ENCODE results near the gene ST3GAL2.

The ST3GAL2 gene, protein sequence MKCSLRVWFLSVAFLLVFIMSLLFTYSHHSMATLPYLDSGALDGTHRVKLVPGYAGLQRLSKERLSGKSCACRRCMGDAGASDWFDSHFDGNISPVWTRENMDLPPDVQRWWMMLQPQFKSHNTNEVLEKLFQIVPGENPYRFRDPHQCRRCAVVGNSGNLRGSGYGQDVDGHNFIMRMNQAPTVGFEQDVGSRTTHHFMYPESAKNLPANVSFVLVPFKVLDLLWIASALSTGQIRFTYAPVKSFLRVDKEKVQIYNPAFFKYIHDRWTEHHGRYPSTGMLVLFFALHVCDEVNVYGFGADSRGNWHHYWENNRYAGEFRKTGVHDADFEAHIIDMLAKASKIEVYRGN

DNA sequence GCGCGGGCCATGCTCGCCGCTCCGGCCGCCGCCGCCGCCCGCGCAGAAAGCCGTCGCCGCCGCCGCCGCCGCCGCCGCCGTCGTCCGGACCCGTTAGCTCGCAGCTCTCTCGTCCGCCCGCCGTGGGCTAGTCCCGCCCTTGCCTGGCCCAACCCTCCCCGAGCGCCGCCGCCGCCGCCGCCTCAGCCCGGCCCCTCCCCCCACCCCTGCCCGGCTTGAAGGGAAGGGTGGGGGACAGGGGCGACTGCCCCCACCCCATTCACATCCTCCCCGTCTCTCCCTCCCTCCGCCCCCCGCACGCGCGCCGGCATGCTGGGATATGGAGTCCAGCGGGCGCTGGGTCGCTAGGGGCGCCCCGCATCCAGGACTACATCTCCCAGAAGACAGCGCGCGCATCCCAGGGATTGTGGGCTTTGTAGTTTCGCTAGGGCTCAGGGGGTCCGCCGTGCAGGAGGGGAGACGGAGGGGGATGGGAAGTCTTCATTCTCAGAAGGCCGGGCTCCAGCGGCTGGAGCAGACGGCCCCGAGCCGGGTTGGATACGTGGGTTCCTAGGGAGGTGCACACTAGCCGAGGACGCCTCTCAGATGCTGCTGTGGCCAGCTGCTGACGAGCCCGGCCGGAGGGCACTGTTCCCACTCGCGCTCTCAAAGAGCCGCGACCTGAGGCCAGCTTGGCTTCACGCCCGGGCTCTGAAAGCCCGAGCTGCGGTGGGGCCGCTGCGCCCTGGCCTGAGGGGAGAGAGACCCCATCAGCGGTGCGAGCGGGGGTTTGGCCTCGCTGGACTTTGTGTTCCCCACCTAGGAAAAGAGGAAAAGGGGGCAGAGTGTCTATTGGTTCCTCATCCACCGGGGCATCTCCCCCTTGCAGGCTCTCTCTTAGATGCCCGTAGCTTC, at the start of gene ST3GAL2:
Gene ST3GAL2, minus strand, starts transcription at position 132 of the 894 bp plus-strand sequence. CDS start 40,570 bp downstream, outside the sequence.
- in situ Hi-C loops (cut with MboI; ENCODE audit: low sequenced_read_pairs), result no loop called here

DNA sequence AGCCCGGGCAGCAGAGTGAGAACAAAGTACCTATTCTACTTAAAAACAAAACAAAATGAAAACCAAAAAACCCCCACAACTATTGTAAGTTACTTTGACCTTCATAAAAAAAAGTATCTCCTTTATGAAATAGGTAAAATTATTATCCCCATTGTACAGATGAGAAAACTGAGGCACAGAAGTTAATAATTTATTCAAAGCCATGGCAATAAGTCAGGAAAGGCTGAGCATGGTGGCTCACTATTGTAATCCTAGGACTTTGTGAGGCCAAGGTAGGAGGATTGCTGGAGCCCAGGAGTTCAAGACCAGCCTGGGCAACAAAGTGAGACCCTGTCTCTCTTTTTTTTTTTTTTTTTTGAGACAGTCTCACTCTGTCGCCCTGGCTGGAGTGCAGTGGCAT, 46.0 kb upstream of the ST3GAL2 start:
- in situ Hi-C loops (cut with MboI; ENCODE audit: low sequenced_read_pairs), result loop anchor here (25.0 kb wide), 1 partner anchor 98 kb away; no protein-coding TSS in a partner anchor

DNA sequence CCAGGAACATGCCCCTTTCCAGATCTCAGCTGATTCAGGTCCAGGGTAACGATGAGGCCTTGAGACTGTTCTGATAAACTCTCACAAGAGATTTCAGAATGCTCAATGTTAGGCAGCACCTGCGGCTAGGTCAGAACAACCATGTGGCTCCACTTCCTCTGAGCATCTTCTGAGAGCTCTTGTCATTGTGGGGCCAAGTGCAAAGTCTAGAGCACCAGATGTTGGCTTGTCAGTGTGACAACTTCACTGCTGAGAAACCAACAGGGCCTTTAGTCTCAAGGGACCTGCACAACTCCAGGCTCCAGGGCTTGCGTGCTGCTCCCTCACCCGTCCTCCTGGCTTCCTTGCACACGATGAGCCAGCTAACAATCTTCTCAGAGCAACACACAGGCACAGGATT, 44.5 kb upstream of the ST3GAL2 start:
- in situ Hi-C loops (cut with MboI; ENCODE audit: low sequenced_read_pairs), result loop anchor here (25.0 kb wide), 1 partner anchor 96 kb away; no protein-coding TSS in a partner anchor

DNA sequence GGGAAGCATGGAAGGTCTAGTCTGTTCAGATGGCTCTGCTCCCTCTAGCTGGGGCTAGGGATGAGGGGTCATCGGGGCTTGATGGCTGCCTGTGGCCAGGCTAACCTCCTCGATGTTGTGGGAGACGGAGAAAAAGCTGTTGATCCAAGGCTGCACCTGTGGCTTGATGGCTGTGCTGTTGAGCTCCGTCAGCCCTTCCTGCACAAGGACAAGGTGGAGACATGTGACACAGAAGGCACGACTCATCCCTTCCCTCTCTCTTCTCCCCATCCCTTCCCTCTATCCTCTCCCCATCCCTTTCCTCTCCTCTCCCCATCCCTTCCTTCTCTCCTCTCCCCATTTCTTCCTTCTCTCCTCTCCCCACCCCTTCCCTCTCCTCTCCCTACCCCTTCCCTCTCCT, 43.7 kb upstream of the ST3GAL2 start:
- in situ Hi-C loops (cut with MboI; ENCODE audit: low sequenced_read_pairs), result loop anchor here (25.0 kb wide), 1 partner anchor 95 kb away; no protein-coding TSS in a partner anchor

DNA sequence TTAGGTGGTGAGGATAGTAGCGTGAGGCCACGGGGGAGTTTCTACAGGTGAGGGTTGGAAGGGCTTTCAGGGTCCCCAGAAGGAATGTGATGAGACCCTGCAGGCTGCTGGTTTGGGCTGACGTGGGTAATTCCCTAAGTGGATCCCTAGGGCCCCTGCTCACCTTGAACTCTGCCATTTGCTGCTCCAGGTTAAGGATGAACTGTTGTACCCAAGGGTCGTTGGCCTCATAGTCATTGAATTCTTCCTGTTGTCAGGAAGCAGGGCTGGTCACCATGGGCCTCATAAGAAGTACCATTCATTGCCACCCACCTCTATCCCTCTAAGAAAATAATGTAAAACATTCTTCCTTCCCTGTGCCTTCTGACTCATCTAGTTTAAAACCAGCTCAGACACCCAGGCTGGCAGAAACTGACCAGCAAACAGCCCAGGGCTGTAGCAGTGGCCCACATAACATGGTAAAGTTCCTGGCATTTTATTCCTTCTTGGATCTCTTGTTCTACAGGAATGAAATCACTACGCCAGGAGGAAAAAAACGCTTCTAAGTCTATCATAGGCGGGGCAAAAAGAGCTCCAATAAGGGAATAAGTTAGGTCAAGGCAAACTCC, 43.1 kb upstream of the ST3GAL2 start:
- in situ Hi-C loops (cut with MboI; ENCODE audit: low sequenced_read_pairs), result loop anchor here (25.0 kb wide), 1 partner anchor 95 kb away; no protein-coding TSS in a partner anchor

DNA sequence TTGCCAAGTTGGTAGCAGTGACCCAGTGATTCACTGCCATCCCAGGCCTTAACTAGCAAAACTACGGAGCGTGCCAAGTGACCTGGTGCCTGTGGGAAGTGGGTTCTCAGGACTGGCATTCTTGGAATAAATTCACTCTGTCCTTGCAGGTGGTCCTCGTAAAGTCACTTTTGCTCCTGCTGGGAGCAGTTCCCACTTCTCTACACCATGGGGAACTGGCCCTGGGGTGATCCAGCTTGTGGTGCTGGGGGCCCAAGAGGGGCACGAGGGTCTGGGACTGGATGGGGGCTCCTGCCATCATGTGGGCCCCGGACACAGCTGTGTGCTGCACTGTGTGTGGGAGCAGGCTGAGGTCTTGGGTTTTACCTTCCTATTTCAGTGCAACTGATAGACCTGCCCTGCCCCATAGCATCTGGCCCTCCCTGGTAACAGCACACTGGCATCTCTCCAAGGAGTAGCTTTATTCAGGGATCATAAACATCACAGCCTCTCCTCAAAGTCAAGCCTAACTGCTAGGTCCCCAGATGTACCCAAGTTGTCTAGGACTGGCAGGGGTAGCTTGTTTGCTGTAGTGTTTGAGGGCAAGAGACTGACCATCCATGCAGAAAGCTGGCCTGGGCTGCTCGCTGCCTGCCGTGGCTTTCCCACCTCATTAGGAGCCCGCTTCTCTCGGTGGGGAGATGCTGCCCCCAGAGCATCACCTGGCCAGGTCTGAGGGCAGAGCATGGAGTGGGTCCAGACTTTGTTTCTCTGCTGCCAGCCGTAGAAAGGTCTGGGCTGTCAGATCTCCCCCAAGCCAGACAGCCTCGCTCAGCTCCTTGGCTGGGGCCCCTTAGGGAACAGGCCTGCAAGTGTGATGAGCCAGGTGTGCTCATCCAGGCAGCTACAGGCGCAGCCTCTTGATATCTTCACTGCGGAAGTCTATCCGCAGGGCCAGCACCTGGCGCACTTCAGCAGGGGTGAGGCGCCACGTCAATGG, 41.5 kb upstream of the ST3GAL2 start:
- in situ Hi-C loops (cut with MboI; ENCODE audit: low sequenced_read_pairs), result loop anchor here (25.0 kb wide), 1 partner anchor 93 kb away; no protein-coding TSS in a partner anchor

DNA sequence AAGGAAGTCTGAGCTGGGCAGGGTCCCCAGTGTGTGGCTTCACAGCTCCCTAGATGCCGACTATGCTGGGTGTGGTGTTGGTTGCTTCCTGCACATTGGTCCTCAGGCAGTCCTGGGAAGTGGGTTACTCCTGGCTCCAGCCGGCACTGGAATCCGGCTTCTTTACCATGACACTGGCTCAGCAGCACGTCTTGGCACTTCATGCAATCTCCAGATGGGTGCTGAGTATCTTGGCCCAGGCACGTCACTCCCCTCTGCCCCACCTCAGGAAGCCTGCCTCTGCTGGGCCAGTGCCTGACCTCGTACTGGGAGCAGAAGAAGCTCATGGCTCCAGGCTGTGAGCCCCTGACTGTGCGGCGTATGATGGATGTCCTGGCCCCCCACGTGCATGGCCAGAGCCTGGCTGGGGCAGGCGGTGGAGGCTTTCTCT, 40.0 kb upstream of the ST3GAL2 start:
- in situ Hi-C loops (cut with MboI; ENCODE audit: low sequenced_read_pairs), result loop anchor here (25.0 kb wide), 1 partner anchor 92 kb away; no protein-coding TSS in a partner anchor

DNA sequence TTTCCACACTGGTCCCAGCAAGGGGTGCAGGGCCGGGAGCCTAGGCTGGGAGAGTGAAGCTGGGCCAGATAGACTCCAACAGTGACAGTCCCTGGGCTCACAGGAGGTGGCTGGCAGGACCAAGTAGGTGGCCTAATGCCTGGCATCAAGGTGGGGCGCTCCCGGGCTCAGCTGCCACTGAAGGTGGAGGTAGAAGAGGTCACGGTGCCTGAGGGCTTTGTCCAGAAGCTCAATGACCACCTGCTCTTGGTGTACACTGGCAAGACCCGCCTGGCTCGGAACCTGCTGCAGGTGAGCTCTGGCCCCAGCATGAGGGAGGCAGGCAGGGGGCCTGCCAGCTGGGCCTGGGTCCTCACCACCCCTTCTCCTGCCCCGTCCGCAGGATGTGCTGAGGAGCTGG, 39.3 kb upstream of the ST3GAL2 start:
- in situ Hi-C loops (cut with MboI; ENCODE audit: low sequenced_read_pairs), result loop anchor here (25.0 kb wide), 1 partner anchor 91 kb away; no protein-coding TSS in a partner anchor

DNA sequence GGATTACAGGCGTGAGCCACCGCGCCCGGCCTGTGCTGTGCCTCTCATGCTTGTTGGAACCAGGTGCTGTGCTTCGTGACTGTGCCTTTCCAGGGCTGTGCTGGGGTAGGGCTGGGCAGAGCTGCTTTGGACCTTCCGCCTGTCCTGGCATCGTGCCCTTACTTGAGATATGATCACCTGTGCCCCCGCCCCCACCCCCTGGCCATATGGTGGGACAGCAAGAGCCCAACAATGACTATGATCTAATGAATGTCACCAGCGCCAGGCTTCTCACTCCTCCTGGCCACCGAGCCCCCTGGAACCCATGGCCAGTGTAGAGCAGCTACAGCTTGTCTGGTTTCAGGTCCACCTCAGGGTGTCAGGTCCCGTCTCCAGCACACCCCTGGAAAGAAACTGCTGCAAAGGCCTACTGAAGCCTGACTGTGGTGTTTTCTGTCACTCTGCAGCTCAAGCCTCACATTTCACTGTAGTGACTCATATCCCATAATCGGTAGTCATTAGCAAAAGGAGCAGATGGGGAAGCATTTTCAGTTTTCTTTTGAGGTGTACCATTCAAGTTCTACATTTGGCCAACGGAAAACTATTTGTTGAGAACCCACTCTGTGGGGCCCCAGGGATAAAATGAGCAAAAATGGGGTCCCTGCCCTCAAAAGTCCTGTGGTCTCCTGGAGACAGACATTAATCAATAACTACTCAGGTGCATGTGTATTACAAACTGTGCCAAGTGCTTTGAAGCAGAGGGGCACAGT, 37.5 kb upstream of the ST3GAL2 start:
- in situ Hi-C loops (cut with MboI; ENCODE audit: low sequenced_read_pairs), result loop anchor here (25.0 kb wide), 1 partner anchor 89 kb away; no protein-coding TSS in a partner anchor

DNA sequence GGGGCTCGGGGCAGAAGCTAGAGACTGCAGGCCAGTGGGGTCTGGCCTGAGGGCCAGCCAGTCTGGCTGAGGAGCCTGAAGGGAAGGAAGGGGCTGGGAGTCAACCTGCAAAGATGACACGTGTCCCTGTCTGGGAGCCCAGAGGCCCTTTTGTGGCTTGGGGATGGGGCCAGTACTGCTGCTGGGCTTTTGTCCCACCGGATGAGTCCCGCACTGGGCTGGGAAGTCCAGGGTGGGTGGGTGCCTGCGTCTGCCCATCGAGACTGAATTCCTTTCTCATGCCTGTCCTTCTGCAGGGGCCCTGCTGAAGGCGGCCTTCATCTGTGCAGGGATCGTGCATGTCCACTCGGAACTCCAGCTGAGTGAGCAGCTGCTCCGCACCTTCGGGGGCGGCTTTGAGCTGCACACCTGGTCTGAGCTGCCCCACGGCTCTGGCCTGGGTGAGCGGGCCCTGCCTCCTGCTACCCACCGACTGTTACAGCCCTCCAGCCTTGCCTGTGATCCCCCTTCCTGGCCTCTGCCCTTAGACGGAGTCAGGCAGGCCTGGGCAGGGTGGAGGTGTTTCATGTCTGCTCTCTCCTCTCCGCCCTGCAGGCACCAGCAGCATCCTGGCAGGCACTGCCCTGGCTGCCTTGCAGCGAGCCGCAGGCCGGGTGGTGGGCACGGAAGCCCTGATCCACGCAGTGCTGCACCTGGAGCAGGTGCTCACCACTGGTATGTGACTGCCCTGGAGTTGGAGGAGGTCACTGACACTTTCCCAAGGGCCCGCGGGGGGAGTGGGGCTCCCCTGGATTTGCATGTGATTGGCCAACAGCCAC, 36.4 kb upstream of the ST3GAL2 start:
- in situ Hi-C loops (cut with MboI; ENCODE audit: low sequenced_read_pairs), result loop anchor here (25.0 kb wide), 1 partner anchor 88 kb away; no protein-coding TSS in a partner anchor

DNA sequence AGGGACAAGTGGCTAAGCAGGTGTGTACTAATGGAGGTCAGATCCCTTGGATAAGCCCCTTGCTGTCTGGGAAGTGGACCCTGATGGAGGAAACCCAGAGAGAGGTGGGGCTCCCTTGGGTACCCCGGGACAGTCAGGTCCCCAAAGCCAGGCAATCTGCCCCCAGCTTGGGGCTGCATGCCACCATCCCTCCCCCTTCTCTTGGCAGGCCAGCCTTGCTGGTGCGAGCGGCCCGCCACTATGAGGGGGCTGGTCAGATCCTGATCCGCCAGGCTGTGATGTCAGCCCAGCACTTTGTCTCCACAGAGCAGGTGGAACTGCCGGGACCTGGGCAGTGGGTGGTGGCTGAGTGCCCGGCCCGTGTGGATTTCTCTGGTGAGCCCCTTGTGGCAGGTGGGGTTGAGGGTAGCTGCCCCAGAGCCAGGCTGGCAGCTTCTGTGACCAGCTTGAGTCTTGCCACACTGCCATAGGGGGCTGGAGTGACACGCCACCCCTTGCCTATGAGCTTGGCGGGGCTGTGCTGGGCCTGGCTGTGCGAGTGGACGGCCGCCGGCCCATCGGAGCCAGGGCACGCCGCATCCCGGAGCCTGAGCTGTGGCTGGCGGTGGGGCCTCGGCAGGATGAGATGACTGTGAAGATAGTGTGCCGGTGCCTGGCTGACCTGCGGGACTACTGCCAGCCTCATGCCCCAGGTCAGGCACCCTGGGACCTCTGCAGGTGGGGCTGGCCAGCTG, 35.6 kb upstream of the ST3GAL2 start:
- in situ Hi-C loops (cut with MboI; ENCODE audit: low sequenced_read_pairs), result loop anchor here (25.0 kb wide), 1 partner anchor 87 kb away; no protein-coding TSS in a partner anchor

DNA sequence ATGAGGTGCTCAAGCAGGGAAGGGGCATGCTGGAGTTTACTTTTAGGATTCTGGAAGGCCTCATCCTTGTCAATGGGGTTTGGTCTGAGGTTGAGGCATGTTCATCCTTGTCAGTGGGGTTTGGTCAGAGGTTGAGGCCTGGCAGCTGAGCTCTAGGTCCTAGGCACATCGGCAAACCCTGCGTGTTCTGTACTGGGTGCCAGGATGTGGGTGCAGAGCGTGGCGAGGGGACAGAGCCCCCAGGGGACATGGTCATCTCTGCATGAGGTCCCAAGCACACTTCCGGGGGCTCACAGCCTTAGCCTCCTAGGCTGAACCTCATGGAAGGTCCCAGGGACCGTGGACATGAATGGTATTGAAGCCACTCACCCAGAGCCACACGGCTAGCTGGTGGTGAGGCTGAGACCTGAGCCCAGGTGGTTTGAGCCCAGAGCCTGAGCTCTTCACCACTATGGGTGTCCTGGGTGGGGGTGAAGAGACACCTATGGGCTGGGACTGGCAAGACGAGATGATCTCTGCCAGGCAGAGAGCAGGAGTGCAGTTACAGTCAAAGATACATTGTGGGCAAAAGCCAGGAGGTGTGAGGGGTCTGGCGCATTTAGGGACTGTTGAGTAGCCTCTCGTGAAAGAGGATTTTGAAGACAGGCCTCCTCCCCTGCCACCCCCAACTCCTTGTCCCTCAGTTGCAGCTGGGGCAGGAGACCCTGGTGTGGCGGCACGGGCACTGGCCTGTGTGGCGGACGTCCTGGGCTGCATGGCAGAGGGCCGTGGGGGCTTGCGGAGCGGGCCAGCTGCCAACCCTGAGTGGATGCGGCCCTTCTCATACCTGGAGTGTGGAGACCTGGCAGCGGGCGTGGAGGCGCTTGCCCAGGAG, 34.8 kb upstream of the ST3GAL2 start:
- in situ Hi-C loops (cut with MboI; ENCODE audit: low sequenced_read_pairs), result no loop called here

DNA sequence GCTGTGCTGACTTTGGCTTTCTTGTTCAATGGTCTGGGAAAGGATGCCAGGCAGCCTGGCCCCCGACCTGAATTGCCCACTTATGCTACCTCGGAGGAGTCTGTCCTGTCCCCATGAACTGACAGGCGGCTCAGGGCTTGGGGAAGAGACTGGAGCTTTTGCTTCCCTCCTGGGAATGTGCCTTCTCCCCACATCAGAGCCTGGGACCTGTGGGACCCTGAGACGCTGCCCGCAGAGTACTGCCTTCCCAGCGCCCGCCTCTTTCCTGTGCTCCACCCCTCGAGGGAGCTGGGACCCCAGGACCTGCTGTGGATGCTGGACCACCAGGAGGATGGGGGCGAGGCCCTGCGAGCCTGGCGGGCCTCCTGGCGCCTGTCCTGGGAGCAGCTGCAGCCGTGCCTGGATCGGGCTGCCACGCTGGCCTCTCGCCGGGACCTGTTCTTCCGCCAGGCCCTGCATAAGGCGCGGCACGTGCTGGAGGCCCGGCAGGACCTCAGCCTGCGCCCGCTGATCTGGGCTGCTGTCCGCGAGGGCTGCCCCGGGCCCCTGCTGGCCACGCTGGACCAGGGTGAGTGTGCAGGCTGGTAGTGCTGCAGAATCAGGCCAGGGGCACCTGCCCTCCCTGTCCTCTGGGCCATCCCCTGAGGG, 34.0 kb upstream of the ST3GAL2 start:
- in situ Hi-C loops (cut with MboI; ENCODE audit: low sequenced_read_pairs), result no loop called here

DNA sequence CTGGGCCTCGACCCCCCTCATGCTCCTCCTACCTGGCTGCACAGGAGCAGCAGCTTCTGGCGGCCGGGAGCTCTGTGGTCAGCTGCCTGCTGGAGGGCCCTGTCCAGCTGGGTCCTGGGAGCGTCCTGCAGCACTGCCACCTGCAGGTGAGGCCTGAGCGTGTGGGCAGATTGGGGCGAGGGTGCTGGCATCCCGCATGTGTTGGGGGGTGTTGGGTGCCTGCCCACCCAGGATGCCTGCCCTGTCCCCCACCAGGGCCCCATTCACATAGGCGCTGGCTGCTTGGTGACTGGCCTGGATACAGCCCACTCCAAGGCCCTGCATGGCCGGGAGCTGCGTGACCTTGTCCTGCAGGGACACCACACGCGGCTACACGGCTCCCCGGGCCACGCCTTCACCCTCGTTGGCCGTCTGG, 32.0 kb upstream of the ST3GAL2 start:
- in situ Hi-C loops (cut with MboI; ENCODE audit: low sequenced_read_pairs), result no loop called here

DNA sequence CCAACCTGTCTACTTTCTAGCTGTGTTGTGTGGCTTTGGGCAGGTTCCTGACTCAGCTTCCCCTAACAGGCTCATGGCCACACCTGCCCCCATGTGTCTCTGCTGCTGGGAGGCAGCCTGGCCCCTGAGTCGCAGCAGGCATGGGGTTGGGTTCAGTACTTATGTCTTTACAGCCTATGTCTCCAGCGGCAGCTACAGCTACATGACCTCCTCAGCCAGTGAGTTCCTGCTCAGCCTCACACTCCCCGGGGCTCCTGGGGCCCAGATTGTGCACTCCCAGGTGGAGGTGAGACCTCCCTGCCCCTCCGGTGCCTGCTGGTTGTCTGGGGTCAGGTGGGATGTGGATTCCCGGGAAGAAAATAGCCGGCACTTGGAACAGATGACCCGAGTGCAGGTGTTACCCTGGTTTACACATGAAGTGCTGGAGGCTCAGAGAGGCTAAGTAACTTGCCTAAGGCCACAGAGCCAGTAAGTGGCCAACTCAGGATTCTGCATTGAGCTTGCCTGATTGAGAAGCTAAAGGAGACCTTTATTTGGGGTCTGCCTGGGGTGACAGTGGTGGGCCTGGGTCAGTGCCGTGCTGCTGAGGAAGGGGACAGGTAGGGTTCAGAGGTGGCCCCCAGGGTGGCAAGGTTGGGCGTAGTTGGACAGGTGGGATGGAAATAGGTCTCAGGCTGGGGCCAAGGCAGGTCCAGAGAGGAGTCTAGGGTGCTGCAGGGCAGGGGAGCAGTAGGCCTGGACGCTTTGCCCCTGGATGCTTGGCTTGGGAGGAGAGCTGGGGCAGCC, 31.4 kb upstream of the ST3GAL2 start:
- in situ Hi-C loops (cut with MboI; ENCODE audit: low sequenced_read_pairs), result no loop called here
